GM23248 (cell line): Measurements from ENCODE around the gene TMTC3.

Experiments used
- EZH2 ChIP-seq: fragments of 200-600 bp; sonication (generic); IDR thresholded peaks from 2 replicates; pipeline ENCODE4 v1.6.1; 2018; ENCODE audit warnings: antibody characterized with exemption, mild to moderate bottlenecking; ENCODE audit not compliant: insufficient read depth, poor library complexity, severe bottlenecking
- EZH2phosphoT487 ChIP-seq: fragments of 200-600 bp; sonication (generic); IDR thresholded peaks from 2 replicates; pipeline ENCODE4 v1.6.1; 2018; ENCODE audit warnings: antibody characterized with exemption, moderate library complexity, mild to moderate bottlenecking, low read depth; ENCODE audit not compliant: insufficient read depth

GRCh38 chr12:88202500-88202899 lies 60.4 kb downstream of the TMTC3 start:
- TF ChIP-seq EZH2 (no peak), EZH2phosphoT487 (no peak)
